ENCODE measurements around the gene ATF1.
"Not testable (repeated sequence)": the region's sequence is repeated elsewhere in the genome, so short reads cannot be mapped to it uniquely, and the experiment has no call there.

Gene ATF1

GRCh38 chr12:50765095-50765911, 1.4 kb downstream of the ATF1 start:
- H3K4me3 ChIP-seq (ENCODE audit: control insufficient read depth, low read depth, low read length) = peak overlapping the region; percentile 87
- TF ChIP-seq CTCF (conservative IDR thresholded peaks at IDR 0.05; ENCODE audit: control insufficient read depth, insufficient read depth, low read depth, low read length) = peak; percentile 75
- peak; percentile 68 for DNase-seq (ENCODE audit: low read depth)

- no peak for TF ChIP-seq CTCF (conservative IDR thresholded peaks at IDR 0.05; ENCODE audit: control insufficient read depth, insufficient read depth, low read depth, low read length)
- no peak for DNase-seq (ENCODE audit: low read depth)
- H3K4me3 ChIP-seq (ENCODE audit: control insufficient read depth, low read depth, low read length) = no peak overlapping the region
Measured at GRCh38 chr12:50768391-50768790, 4.5 kb downstream of the ATF1 start.

- not testable (repeated sequence) for DNase-seq (ENCODE audit: low read depth); H3K4me3 ChIP-seq (ENCODE audit: control insufficient read depth, low read depth, low read length)
Measured at GRCh38 chr12:50768813-50769212, 4.9 kb downstream of the ATF1 start.

GRCh38 chr12:50771409-50771808, 7.5 kb downstream of the ATF1 start:
- H3K4me3 ChIP-seq (ENCODE audit: control insufficient read depth, low read depth, low read length) = no peak overlapping the region
- TF ChIP-seq CTCF (conservative IDR thresholded peaks at IDR 0.05; ENCODE audit: control insufficient read depth, insufficient read depth, low read depth, low read length) = no peak
- no peak for DNase-seq (ENCODE audit: low read depth)

GRCh38 chr12:50772470-50772869, 8.6 kb downstream of the ATF1 start:
- TF ChIP-seq CTCF (conservative IDR thresholded peaks at IDR 0.05; ENCODE audit: control insufficient read depth, insufficient read depth, low read depth, low read length) = no peak
- no peak for DNase-seq (ENCODE audit: low read depth)
- H3K4me3 ChIP-seq (ENCODE audit: control insufficient read depth, low read depth, low read length) = no peak overlapping the region

GRCh38 chr12:50772877-50773276, 9.0 kb downstream of the ATF1 start:
- H3K4me3 ChIP-seq (ENCODE audit: control insufficient read depth, low read depth, low read length) = no peak overlapping the region
- TF ChIP-seq CTCF (conservative IDR thresholded peaks at IDR 0.05; ENCODE audit: control insufficient read depth, insufficient read depth, low read depth, low read length) = no peak
- DNase-seq (ENCODE audit: low read depth) = no peak

- no peak for DNase-seq (ENCODE audit: low read depth)
- no peak for TF ChIP-seq CTCF (conservative IDR thresholded peaks at IDR 0.05; ENCODE audit: control insufficient read depth, insufficient read depth, low read depth, low read length)
- H3K4me3 ChIP-seq (ENCODE audit: control insufficient read depth, low read depth, low read length) = no peak overlapping the region
Measured at GRCh38 chr12:50775251-50775650, 11.3 kb downstream of the ATF1 start.
